Astrocyte (in vitro differentiated cells and primary cell): ENCODE data around the gene ZCWPW1.

Source experiments
- EZH2 ChIP-seq: IDR thresholded peaks from 2 replicates; pipeline ENCODE4 v1.6.1; 2012; ENCODE audit warnings: mild to moderate bottlenecking, low read length, inconsistent platforms; ENCODE audit not compliant: insufficient read depth
- TF ChIP-seq, protein P1 (sequence below): IDR thresholded peaks from 2 replicates; pipeline ENCODE4 v1.5.1; 2011; ENCODE audit warnings: low read depth, mild to moderate bottlenecking, inconsistent platforms, low read length, moderate library complexity; ENCODE audit not compliant: insufficient read depth

DNA sequence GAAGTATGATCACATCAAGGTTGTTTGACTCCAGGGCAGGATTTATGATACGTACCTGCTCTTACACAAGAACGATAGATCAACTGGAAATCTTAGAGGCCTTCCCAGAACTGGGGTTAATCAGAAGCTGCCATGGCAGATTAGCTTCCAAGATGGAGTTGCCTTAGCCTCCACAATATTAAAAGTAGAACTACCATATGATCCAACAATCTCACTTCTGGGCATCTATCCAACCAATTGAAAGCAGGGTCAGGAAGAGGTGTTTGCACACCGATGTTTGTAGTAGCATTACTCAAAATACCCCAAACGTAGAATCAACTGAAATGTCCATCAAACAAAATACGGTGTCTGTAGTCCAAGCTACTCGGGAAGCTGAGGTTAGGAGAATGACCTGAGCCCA lies 64.0 kb downstream of the ZCWPW1 start:
- no peak for TF ChIP-seq EZH2
- TF ChIP-seq, protein P1, sequence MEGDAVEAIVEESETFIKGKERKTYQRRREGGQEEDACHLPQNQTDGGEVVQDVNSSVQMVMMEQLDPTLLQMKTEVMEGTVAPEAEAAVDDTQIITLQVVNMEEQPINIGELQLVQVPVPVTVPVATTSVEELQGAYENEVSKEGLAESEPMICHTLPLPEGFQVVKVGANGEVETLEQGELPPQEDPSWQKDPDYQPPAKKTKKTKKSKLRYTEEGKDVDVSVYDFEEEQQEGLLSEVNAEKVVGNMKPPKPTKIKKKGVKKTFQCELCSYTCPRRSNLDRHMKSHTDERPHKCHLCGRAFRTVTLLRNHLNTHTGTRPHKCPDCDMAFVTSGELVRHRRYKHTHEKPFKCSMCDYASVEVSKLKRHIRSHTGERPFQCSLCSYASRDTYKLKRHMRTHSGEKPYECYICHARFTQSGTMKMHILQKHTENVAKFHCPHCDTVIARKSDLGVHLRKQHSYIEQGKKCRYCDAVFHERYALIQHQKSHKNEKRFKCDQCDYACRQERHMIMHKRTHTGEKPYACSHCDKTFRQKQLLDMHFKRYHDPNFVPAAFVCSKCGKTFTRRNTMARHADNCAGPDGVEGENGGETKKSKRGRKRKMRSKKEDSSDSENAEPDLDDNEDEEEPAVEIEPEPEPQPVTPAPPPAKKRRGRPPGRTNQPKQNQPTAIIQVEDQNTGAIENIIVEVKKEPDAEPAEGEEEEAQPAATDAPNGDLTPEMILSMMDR = no peak
